Uterus (tissue), 4 donors: ENCODE measurements around the gene SNRNP70. TPM values are rescaled to one million over a fixed set of nuclear protein-coding genes. Genes with fewer than 3 reads are reported as not detected.

Experiments used
- DNase-seq, 2 donors: peaks; one replicate each; pipeline ENCODE4 v3.0.0-alpha.2; 2019 to 2020
- H3K27ac ChIP-seq, 2 donors: fragments of 200-600 bp; sonication (generic); 1 replicate in 1 of 2; 2 replicates in 1 of 2; pipeline ENCODE4 v1.5.1; 2016 to 2018
- H3K27me3 ChIP-seq, 2 donors: fragments of 200-600 bp; sonication (generic); one replicate each; pipeline ENCODE4 v1.5.1; 2018 to 2019; ENCODE audit warnings: control low read depth in 1 of 2
- H3K36me3 ChIP-seq, 2 donors: fragments of 200-600 bp; sonication (generic); one replicate each; pipeline ENCODE4 v1.5.1; 2019; ENCODE audit warnings: control low read depth in 1 of 2
- H3K4me1 ChIP-seq, 2 donors: fragments of 200-600 bp; sonication (generic); one replicate each; pipeline ENCODE4 v1.5.1; 2018 to 2019; ENCODE audit warnings: control low read depth in 1 of 2
- H3K4me3 ChIP-seq, 2 donors: fragments of 200-600 bp; sonication (generic); 1 replicate in 1 of 2; 2 replicates in 1 of 2; pipeline ENCODE4 v1.5.1; 2018 to 2019; ENCODE audit warnings: mild to moderate bottlenecking in 1 of 2
- H3K9me3 ChIP-seq, 2 donors: fragments of 200-600 bp; sonication (generic); one replicate each; pipeline ENCODE4 v1.5.1; 2019; ENCODE audit warnings: control low read depth in 1 of 2
- POLR2A ChIP-seq, 2 donors: fragments of 450-650 bp; IDR thresholded peaks; one replicate each; pipeline ENCODE4 v1.6.1; 2016; ENCODE audit warnings: antibody characterized with exemption in 2 of 2, mild to moderate bottlenecking in 1 of 2, moderate library complexity in 1 of 2
- intact Hi-C: fragments of 100-400 bp; cut with DNase I; formaldehyde crosslinking; loops from one replicate; pipeline ENCODE4 v1.15.1; 2023; ENCODE audit warnings: low total_unique reads
- total RNA-seq, 4 donors: library from RNA; depleted of rRNA in 3 of 4; stranded (reverse); fragments of >200 nt in 3 of 4; gene quantifications; one replicate each; pipeline versions ENCODE4 v1.1.0 to v1.2.4, GENCODE V29; 2014 to 2023
- TF ChIP-seq, protein P1 (sequence below), 4 experiments: fragments of 200-600 bp in 2 of 4; fragments of 450-650 bp in 2 of 4; sonication (generic) in 2 of 4; IDR thresholded peaks; one replicate each; pipeline ENCODE4 v1.5.1; 2016 to 2019; ENCODE audit warnings: antibody characterized with exemption in 4 of 4, mild to moderate bottlenecking in 2 of 4, moderate library complexity in 1 of 4
- donor health status: DM: yes; HTN: yes; CAD: no.

Gene SNRNP70
- total RNA-seq, 4 donors from 2014 or later, result 196 to 462 (median 289) TPM

DNA sequence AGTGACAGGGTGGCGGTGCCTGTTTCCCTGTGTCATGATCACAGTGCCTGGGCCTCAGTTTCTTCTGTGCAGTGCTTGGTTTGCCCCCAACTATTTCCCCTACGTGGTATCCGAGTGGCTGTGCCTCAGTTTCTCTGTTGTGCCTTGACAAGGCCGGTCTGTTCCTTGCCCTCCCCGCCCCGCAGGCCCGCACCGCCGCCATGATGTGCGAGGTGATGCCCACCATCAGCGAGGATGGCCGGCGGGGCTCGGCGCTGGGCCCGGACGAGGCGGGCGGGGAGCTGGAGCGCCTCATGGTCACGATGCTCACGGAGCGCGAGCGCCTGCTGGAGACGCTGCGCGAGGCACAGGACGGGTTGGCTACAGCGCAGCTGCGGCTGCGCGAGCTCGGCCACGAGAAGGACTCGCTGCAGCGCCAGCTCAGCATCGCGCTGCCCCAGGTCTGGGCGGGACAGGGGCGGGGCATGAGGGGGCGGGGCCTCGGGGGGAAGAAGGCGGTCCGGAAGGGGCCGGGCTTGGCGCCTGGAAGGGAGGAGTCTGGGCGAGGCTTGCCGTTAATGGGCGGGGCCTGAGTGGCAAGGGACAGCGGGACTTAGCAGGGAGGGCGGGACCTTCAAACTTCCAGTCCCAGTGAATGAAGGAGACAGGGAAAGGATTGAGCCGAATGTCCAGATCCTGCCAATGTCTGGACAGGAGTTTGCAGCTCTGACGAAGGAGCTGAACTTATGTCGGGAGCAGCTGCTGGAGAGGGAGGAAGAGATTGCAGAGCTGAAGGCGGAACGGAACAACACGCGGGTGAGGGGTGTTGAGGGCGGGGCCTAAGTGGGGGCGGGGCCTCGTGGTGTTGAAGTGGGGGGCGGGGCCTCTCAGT lies 42.7 kb downstream of the SNRNP70 start:
- H3K4me1 ChIP-seq, result peaks cover 0 to 4% of the 10 kb centered on the region in 2 donors
- DNase-seq, result peak; percentile 94 to 95
- no peaks in the 10 kb centered on the region for H3K27me3 ChIP-seq
- H3K27ac ChIP-seq, result peak overlapping the region; percentile 11 to 28
- intact Hi-C loops, result no loop called here
- H3K9me3 ChIP-seq, result no peaks in the 10 kb centered on the region
- TF ChIP-seq, protein P1, sequence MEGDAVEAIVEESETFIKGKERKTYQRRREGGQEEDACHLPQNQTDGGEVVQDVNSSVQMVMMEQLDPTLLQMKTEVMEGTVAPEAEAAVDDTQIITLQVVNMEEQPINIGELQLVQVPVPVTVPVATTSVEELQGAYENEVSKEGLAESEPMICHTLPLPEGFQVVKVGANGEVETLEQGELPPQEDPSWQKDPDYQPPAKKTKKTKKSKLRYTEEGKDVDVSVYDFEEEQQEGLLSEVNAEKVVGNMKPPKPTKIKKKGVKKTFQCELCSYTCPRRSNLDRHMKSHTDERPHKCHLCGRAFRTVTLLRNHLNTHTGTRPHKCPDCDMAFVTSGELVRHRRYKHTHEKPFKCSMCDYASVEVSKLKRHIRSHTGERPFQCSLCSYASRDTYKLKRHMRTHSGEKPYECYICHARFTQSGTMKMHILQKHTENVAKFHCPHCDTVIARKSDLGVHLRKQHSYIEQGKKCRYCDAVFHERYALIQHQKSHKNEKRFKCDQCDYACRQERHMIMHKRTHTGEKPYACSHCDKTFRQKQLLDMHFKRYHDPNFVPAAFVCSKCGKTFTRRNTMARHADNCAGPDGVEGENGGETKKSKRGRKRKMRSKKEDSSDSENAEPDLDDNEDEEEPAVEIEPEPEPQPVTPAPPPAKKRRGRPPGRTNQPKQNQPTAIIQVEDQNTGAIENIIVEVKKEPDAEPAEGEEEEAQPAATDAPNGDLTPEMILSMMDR (IDR thresholded peaks at IDR 0.05), result peak; percentile 8 to 52 (median 32)
- peak in 1 of 2 donors; percentile 26 for TF ChIP-seq POLR2A (IDR thresholded peaks at IDR 0.05)
- peak overlapping the region; percentile 15 to 16 for H3K4me3 ChIP-seq
- no peaks in the 10 kb centered on the region for H3K36me3 ChIP-seq

DNA sequence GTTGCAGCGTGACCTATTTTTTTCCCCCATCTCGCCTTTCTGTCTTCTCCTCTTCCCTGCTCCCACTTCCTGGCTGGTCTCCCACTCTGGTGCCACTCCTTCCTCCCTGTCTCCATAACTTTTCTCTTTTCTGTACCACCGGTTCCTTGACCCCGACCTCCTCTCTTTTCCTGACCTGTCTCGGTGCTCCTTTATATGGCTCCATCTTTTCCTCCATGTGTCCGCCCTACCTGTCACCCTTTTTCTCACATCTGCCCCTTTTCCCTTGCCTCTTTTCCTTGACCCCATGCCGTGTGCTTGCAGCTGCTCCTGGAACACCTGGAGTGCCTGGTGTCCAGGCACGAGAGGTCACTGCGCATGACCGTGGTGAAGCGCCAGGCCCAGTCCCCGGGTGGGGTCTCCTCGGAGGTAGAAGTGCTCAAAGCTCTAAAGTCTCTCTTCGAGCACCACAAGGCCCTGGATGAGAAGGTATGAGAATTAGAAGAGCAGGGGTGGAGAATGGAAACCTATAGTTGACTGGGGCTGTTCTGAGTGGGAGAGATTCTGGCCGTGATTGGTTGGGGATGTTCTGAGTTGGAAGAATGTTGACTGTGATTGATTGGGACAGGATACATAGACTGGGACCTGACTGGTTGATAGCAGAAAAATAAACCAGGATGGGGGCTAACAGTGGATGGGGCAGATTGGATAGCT lies 43.4 kb downstream of the SNRNP70 start:
- no peak for DNase-seq
- no peaks in the 10 kb centered on the region for H3K9me3 ChIP-seq
- no peaks in the 10 kb centered on the region for H3K27me3 ChIP-seq
- peaks cover 0 to 8% of the 10 kb centered on the region in 2 donors for H3K4me1 ChIP-seq
- no peak for TF ChIP-seq POLR2A (IDR thresholded peaks at IDR 0.05)
- TF ChIP-seq, protein P1 (IDR thresholded peaks at IDR 0.05), result no peak
- intact Hi-C loops, result no loop called here
- H3K36me3 ChIP-seq, result no peaks in the 10 kb centered on the region
- H3K4me3 ChIP-seq, result peak overlapping the region in 1 of 2 donors; percentile 15
- no peak overlapping the region for H3K27ac ChIP-seq

DNA sequence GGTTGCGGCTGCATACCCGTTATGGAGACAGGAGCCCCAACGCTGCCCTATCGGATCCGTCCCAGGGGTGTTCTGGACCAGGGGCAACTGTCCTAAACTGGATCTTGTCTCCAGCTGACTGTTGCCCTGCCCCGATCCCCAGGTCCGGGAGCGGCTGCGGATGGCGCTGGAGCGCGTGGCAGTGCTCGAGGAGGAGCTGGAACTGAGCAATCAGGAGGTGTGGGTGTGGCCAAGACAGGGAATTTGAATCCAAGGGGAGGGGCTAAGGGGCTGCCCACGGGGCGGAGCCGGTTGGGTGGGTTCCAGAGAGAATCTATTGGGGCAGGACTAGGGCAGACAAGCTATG lies 44.0 kb downstream of the SNRNP70 start:
- intact Hi-C loops, result no loop called here
- H3K9me3 ChIP-seq, result no peaks in the 10 kb centered on the region
- H3K27ac ChIP-seq, result no peak overlapping the region
- H3K36me3 ChIP-seq, result no peaks in the 10 kb centered on the region
- H3K27me3 ChIP-seq, result no peaks in the 10 kb centered on the region
- peaks cover 0 to 10% of the 10 kb centered on the region in 2 donors for H3K4me1 ChIP-seq
- H3K4me3 ChIP-seq, result no peak overlapping the region
- TF ChIP-seq POLR2A (IDR thresholded peaks at IDR 0.05), result no peak
- TF ChIP-seq, protein P1 (IDR thresholded peaks at IDR 0.05), result no peak
- DNase-seq, result no peak

DNA sequence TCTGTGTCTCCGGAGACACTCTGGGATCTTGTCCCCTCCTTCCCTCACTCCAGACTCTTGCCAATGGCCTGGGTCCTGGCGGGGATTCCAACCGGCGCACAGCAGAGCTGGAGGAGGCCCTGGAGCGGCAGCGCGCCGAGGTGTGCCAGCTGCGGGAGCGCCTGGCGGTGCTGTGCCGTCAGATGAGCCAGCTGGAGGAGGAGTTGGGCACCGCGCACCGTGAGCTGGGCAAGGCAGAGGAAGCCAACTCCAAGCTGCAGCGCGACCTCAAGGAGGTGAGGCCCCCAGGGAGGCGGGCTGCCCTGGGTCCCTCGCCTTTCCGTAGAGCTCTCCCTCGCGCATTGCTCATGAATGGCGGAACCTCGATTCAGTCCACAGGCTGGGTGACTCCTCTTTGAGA lies 45.1 kb downstream of the SNRNP70 start:
- Histone ChIP-seq H3K36me3 (no peaks in the 10 kb centered on the region), H3K9me3 (no peaks in the 10 kb centered on the region), H3K4me3 (no peak overlapping the region), H3K27ac (no peak overlapping the region), H3K4me1 (peaks cover 0 to 10% of the 10 kb centered on the region in 2 donors), H3K27me3 (no peaks in the 10 kb centered on the region)
- TF ChIP-seq POLR2A (IDR thresholded peaks at IDR 0.05), result no peak
- TF ChIP-seq, protein P1 (IDR thresholded peaks at IDR 0.05), result no peak
- intact Hi-C loops, result no loop called here
- DNase-seq, result no peak
